HT-29 (cell line): Measurements from ENCODE around the gene OR10AD1. TPM values are rescaled to one million over a fixed set of nuclear protein-coding genes. Genes with fewer than 3 reads are reported as not detected.
"Not testable (repeated sequence)": the region's sequence is repeated elsewhere in the genome, so short reads cannot be mapped to it uniquely, and the experiment has no call there.

Experiments
- DNase-seq: peaks from one replicate; pipeline ENCODE4 v3.0.0-alpha.2; 2015; ENCODE audit warnings: low spot score
- total RNA-seq: library from RNA; depleted of rRNA; stranded (reverse); fragments of >200 nt; shearing (Covaris generic); gene quantifications from 2 replicates; pipeline ENCODE4 v1.2.3, GENCODE V29; 2014; rRNA removed

The OR10AD1 gene
- total RNA-seq, 1 experiment from 2014 or later = not detected

DNA sequence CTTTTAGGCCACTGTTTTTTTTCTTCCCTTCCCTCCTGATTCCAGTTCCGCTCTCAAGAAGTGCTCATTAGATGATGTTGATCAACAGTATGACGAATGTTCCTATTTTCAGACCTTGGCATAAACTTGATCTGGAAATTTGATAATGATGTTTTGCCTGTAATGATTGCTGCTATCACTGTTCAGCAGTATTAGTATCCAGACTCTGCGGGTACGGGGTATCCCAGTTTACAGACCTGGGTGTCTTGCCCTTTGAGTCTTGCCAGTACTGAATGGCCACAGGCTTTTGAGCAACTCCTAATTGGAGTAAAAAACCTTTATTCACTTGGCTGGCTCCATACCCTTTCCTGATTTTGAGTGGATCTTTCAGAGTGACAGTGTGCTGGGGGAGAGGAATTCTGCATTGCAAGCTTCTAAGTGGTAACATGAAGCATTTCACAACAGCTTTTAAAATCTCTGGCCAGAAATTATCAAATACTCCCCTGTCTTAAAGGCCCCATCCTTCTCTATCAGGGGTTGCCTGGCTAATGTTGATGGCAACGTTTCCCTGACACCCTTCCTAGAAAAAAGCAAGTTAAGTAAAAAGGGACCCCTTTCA, 39.8 kb downstream of the OR10AD1 start:
- no peak for DNase-seq

DNA sequence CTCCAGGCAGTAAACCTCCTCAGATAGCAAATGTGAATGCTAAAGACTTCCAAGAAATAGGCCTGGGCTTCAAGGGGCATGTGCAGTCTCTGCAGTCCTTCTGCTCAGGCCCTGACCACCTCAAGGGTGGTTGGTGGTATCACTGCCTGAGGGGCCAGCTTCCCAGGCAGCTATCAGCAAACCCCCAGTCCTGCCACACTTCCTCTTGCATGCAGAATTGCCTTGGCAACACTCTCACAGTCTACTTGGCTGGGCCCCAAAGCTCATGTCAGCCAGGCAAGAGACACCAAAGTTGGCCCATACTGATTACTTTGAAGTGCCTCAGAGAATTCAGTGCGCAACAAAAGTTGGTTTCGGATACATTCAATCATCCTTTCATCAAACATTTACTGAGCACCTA, 42.3 kb downstream of the OR10AD1 start:
- DNase-seq = no peak

- no peak for DNase-seq
These were observed 43.0 kb downstream of the OR10AD1 start for GRCh38 chr12:48160046-48160445.

DNA sequence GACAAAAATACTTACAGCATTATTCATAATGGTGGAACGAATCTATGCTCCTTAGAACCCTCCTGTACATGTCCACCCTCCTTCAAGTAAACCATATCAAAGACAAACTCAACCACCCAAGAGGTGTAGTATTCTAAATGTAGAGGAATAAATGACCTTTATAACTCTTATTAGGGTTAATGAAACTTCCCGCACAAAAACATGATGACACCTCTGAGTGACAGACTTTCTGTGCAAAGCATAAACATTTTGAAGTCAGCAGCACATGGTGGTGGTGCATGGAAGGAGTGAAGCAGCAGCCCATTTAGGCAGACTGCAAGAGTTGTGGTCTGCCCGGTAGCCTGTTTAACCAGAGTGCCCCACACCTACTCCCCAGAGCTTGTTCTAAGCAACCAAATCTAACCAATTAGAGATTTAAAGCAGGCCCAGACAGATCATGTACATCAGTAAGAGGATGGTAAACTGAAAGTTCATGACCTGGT, 45.2 kb downstream of the OR10AD1 start:
- DNase-seq = no peak

DNA sequence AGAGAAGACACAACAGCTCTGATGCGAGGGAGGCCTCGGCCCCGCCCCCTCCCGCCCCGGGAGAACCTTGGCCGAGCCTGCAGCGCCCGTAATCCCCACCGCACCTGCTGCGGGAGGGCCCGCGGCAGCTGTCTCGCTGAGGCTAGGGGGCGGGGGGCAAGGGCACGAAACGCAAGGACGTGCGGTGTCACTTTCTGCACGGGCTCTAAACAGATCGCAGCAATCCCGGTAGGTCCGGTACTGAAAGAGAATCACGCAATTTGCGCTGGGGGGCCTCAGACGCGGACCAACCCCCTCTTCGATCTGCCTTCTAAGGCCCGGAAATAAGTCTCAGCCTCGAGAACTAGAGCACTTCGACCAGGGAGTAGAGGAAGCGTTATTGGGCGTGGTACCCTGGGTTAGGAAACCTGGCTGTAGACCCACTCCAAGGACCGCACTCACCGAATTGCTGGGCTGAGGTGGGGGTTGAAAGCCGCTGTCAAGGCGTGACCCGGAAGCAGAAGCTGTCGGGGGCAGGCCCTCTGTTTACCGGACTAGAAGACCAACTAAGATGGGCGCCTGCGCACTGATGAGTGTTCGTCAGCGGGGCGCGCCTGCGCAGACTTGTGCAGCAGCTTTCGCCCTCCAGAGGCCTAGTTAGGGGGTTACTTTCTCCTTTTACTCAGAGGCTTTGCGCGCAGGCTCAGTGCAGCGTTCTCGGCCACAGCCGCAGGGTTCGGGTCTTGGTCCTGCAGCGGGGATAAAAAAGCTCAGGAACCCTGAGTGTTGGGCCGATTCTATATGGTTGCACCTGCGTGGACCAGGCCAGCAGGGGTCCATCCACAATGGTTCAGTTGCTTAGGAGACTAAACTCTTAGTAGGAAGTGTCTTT, 45.8 kb downstream of the OR10AD1 start, which contains the start of gene ASB8:
Gene ASB8, minus strand, starts transcription at position 498 of the 871 bp plus-strand sequence. CDS start 4,019 bp downstream, outside the sequence.
- peak; percentile 99 for DNase-seq

- no peak for DNase-seq
These were observed 46.5 kb downstream of the OR10AD1 start for GRCh38 chr12:48156652-48157017.

DNA sequence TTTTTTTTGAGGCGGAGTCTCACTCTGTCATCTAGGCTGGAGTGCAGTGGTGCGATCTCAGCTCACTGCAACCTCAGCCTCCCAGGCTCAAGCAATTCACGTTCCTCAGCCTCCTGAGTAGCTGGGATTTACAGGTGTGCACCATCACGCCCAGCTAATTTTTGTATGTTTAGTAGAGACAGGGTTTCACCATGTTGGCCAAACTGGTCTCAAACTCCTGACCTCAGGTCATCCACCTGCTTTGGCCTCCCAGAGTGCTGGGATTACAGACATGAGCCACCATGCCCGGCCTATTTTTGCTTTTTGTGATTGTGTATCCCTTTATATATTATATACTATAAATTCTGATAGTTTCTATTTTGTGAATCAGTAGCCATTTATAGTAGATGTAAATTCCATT, 47.3 kb downstream of the OR10AD1 start:
- not testable (repeated sequence) for DNase-seq

Other genes with a start within 250 kb of the OR10AD1 start
- 126 and 132 TPM in 2 replicates for gene TMEM106C, start 239.7 kb downstream of the OR10AD1 start, total RNA-seq
- gene COL2A1, start 198.8 kb downstream of the OR10AD1 start, total RNA-seq = not detected in 2 replicates
- gene SENP1, start 97.2 kb downstream of the OR10AD1 start, total RNA-seq = 9.4 and 10.6 TPM in 2 replicates
- gene PFKM, start 83.9 kb downstream of the OR10AD1 start, total RNA-seq = 50.4 and 61.8 TPM in 2 replicates
- gene ASB8, start 45.8 kb downstream of the OR10AD1 start, total RNA-seq = 18.1 and 22.1 TPM in 2 replicates
- gene CCDC184, start 19.6 kb downstream of the OR10AD1 start, total RNA-seq = not detected in 2 replicates
- 7.5 and 7.7 TPM in 2 replicates for gene ZNF641, start 147.6 kb upstream of the OR10AD1 start, total RNA-seq